ENCODE measurements around the gene AGR2.

DNA sequence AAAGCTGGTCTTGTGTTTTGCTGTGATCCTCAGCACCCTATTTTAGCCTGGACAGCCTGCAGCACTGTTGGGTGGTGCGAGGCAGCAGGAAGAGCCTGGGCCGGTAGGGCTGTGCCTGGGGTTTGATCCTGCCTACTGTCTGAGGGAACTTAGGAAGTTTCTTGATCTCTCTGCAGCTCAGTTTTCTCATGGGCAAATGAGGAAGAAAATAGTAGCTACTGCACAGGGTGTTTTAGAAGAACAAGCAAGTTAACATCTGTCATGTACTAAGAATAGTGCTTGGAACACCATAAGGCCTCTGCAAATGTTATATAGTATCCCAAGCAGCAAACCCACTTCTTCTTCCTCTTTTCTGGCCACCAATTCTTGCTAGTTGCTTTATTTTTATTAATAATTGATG lies 12.0 kb upstream of the AGR2 start:
- TF ChIP-seq POLR2A (IDR thresholded peaks at IDR 0.05) = no peak
- TF ChIP-seq, protein P1, sequence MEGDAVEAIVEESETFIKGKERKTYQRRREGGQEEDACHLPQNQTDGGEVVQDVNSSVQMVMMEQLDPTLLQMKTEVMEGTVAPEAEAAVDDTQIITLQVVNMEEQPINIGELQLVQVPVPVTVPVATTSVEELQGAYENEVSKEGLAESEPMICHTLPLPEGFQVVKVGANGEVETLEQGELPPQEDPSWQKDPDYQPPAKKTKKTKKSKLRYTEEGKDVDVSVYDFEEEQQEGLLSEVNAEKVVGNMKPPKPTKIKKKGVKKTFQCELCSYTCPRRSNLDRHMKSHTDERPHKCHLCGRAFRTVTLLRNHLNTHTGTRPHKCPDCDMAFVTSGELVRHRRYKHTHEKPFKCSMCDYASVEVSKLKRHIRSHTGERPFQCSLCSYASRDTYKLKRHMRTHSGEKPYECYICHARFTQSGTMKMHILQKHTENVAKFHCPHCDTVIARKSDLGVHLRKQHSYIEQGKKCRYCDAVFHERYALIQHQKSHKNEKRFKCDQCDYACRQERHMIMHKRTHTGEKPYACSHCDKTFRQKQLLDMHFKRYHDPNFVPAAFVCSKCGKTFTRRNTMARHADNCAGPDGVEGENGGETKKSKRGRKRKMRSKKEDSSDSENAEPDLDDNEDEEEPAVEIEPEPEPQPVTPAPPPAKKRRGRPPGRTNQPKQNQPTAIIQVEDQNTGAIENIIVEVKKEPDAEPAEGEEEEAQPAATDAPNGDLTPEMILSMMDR (IDR thresholded peaks at IDR 0.05) = no peak
